Activated T-cell treated with anti-CD3 and anti-CD28 coated beads for 24 hours (primary cell): ENCODE results near the gene ATOSA.

ENCODE experiments used
- DNase-seq: peaks from one replicate; pipeline ENCODE4 v3.0.0-alpha.2; 2020; ENCODE audit warnings: low read depth

The ATOSA gene

GRCh38 chr15:52679232-52680040 is at the start of gene ATOSA:
Gene ATOSA (minus strand): TSS chr15:52679388. CDS start chr15:52678021, 1,367 bp downstream.
- DNase-seq = peak; percentile 87

GRCh38 chr15:52728899-52729298 is 49.7 kb upstream of the ATOSA start:
- DNase-seq = no peak

- no peak for DNase-seq
Observed at GRCh38 chr15:52727815-52728214, 48.6 kb upstream of the ATOSA start.

- DNase-seq = no peak
Observed at GRCh38 chr15:52726195-52726594, 47.0 kb upstream of the ATOSA start.

GRCh38 chr15:52718551-52718950 is 39.4 kb upstream of the ATOSA start:
- DNase-seq = no peak

- DNase-seq = no peak
Observed at GRCh38 chr15:52717924-52718323, 38.7 kb upstream of the ATOSA start.

- DNase-seq = no peak
Observed at GRCh38 chr15:52717481-52717880, 38.3 kb upstream of the ATOSA start.

- DNase-seq = no peak
Observed at GRCh38 chr15:52716536-52716935, 37.3 kb upstream of the ATOSA start.

GRCh38 chr15:52715411-52715810 is 36.2 kb upstream of the ATOSA start:
- no peak for DNase-seq

- DNase-seq = no peak
Observed at GRCh38 chr15:52714968-52715367, 35.8 kb upstream of the ATOSA start.

GRCh38 chr15:52710708-52711389 is 31.7 kb upstream of the ATOSA start:
- DNase-seq = no peak

- no peak for DNase-seq
Observed at GRCh38 chr15:52710050-52710707, 31.0 kb upstream of the ATOSA start.

GRCh38 chr15:52709187-52709981 is 30.2 kb upstream of the ATOSA start:
- DNase-seq = no peak

GRCh38 chr15:52706091-52706490 is 26.9 kb upstream of the ATOSA start:
- no peak for DNase-seq

- DNase-seq = no peak
Observed at GRCh38 chr15:52702390-52702789, 23.2 kb upstream of the ATOSA start.

GRCh38 chr15:52699457-52699856 is 20.3 kb upstream of the ATOSA start:
- DNase-seq = no peak

- no peak for DNase-seq
Observed at GRCh38 chr15:52698514-52698913, 19.3 kb upstream of the ATOSA start.

GRCh38 chr15:52697051-52697450 is 17.9 kb upstream of the ATOSA start:
- DNase-seq = no peak

GRCh38 chr15:52695154-52695553 is 16.0 kb upstream of the ATOSA start:
- DNase-seq = no peak

GRCh38 chr15:52689562-52689961 is 10.4 kb upstream of the ATOSA start:
- DNase-seq = no peak

GRCh38 chr15:52683580-52683979 is 4.4 kb upstream of the ATOSA start:
- no peak for DNase-seq

GRCh38 chr15:52682781-52683180 is 3.6 kb upstream of the ATOSA start:
- DNase-seq = no peak
